ENCODE measurements around the gene RGS14.

GRCh38 chr5:177382423-177383029 is 24.8 kb downstream of the RGS14 start:
- TF ChIP-seq POLR2A (IDR thresholded peaks at IDR 0.05) = no peak
- peak in 3 of 6 experiments; percentile 13 to 31 (median 17) for TF ChIP-seq CTCF (IDR thresholded peaks at IDR 0.05)
